Ascending aorta (tissue), 2 donors: ENCODE data around the gene CFAP97. TPM values are rescaled to one million over a fixed set of nuclear protein-coding genes. Genes with fewer than 3 reads are reported as not detected.

ENCODE experiments used
- DNase-seq, 2 donors: peaks; one replicate each; pipeline ENCODE4 v3.0.0-alpha.2; 2019; ENCODE audit warnings: low spot score in 2 of 2
- H3K27ac ChIP-seq, 2 donors: fragments of 200-600 bp; sonication (generic); one replicate each; pipeline ENCODE4 v1.5.1; 2016 to 2017; ENCODE audit warnings: mild to moderate bottlenecking in 1 of 2
- H3K27me3 ChIP-seq: fragments of 200-600 bp; sonication (generic); one replicate; pipeline ENCODE4 v1.5.1; 2017
- H3K36me3 ChIP-seq, 2 donors: fragments of 200-600 bp; sonication (generic); one replicate each; pipeline ENCODE4 v1.5.1; 2016
- H3K4me1 ChIP-seq, 2 donors: fragments of 200-600 bp; sonication (generic); one replicate each; pipeline ENCODE4 v1.5.1; 2016 to 2017; ENCODE audit warnings: mild to moderate bottlenecking in 1 of 2
- H3K4me3 ChIP-seq, 2 donors: fragments of 200-600 bp; sonication (generic); one replicate each; pipeline ENCODE4 v1.5.1; 2016 to 2017; ENCODE audit warnings: mild to moderate bottlenecking in 1 of 2
- H3K9me3 ChIP-seq, 2 donors: fragments of 200-600 bp; sonication (generic); one replicate each; pipeline ENCODE4 v1.5.1; 2016
- intact Hi-C: fragments of 100-400 bp; cut with DNase I; formaldehyde crosslinking; loops from one replicate; pipeline ENCODE4 v1.15.1; 2023
- total RNA-seq: library from RNA; depleted of rRNA; stranded (reverse); fragments of >200 nt; gene quantifications from one replicate; pipeline ENCODE4 v1.1.0, GENCODE V29; 2016
- TF ChIP-seq, protein P1 (sequence below), 3 experiments: fragments of 200-600 bp in 2 of 3; fragments of 450-650 bp in 1 of 3; sonication (generic) in 2 of 3; IDR thresholded peaks; one replicate each; pipeline ENCODE4 v1.5.1; 2016 to 2019; ENCODE audit warnings: antibody characterized with exemption in 3 of 3, mild to moderate bottlenecking in 1 of 3, moderate library complexity in 1 of 3

Gene CFAP97
- 27.7 TPM for total RNA-seq

DNA sequence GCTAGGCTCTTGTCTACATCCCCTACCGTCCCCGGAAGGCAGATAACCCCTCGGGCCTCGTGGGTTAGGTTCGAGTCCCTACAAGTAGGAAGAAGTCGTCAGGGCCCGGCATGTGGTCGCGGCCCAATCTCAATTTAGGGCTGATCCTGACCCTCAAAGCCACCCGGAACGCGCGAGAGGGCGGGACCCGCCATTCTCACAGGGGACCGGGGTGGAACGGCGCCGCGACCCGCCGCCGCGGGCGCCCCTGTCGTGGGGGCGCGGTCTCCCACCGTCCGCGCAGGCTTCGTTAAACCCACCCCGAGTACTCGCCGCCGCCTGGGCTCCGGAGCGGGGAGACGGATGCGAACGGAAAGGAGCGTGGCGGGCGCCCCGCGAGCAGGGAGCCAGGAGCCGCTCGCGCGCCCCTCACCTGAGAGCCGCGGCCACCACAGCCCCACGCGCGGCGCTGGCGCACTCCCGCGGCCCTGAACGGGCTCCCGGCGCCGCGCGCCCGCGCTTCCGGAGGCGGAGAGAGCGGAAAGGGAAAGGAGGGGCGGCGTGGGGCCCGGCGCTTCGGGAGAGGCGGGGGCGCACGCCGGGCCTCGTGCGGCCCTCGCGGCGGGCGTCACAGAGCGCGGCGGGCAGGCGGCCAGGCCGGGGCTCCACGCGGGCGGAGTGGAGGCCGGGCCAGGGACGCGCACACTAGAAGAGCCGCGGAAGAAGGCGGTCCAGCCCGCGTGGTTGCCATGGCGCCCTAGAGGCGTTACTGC is at the start of gene CFAP97:
TSS of gene CFAP97 (minus strand) at position 515 of the 752 bp plus-strand sequence. CDS start 12,804 bp downstream, outside the sequence.
- Histone ChIP-seq H3K4me3 (peak within 1 kb of the TSS; percentile 77 to 83), H3K27me3 (no peaks in the 10 kb centered on the region), H3K4me1 (peaks cover 2 to 20% of the 10 kb centered on the region in 2 donors), H3K27ac (peak within 1 kb of the TSS; percentile 99), H3K36me3 (no peaks in the 10 kb centered on the region), H3K9me3 (no peaks in the 10 kb centered on the region)
- TF ChIP-seq, protein P1, sequence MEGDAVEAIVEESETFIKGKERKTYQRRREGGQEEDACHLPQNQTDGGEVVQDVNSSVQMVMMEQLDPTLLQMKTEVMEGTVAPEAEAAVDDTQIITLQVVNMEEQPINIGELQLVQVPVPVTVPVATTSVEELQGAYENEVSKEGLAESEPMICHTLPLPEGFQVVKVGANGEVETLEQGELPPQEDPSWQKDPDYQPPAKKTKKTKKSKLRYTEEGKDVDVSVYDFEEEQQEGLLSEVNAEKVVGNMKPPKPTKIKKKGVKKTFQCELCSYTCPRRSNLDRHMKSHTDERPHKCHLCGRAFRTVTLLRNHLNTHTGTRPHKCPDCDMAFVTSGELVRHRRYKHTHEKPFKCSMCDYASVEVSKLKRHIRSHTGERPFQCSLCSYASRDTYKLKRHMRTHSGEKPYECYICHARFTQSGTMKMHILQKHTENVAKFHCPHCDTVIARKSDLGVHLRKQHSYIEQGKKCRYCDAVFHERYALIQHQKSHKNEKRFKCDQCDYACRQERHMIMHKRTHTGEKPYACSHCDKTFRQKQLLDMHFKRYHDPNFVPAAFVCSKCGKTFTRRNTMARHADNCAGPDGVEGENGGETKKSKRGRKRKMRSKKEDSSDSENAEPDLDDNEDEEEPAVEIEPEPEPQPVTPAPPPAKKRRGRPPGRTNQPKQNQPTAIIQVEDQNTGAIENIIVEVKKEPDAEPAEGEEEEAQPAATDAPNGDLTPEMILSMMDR (IDR thresholded peaks at IDR 0.05) = no peak
- peak; percentile 69 to 95 for DNase-seq
- intact Hi-C loops = loop anchor here (2.0 to 10.0 kb wide), 4 partner anchors 221 to 991 kb away; partner anchors contain the start of genes CCDC110, CYP4V2 and UFSP2

DNA sequence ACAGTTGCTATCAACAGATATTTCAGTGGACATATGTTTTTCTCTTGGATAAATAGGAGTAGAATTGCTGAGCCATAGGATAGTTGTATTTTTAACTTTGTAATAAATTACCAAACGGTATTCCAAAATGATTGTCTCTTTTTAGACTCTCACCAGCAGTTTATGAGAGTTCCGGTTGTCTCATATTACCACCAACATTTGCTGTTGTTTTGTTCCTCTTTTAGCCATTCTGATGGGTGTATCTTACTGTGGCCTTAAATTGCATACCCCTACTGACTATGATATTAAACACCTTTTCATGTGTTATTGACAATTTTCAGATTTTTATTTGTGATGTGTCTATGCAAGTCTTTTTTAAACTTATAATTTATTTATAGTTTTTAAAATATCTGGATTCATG is 45.3 kb upstream of the CFAP97 start:
- H3K27ac ChIP-seq = no peak overlapping the region
- no peak for DNase-seq
- intact Hi-C loops = no loop called here
- TF ChIP-seq, protein P1 (IDR thresholded peaks at IDR 0.05) = no peak
- H3K9me3 ChIP-seq = no peaks in the 10 kb centered on the region
- no peaks in the 10 kb centered on the region for H3K36me3 ChIP-seq
- H3K4me1 ChIP-seq = peaks cover 3 to 28% of the 10 kb centered on the region in 2 donors
- no peaks in the 10 kb centered on the region for H3K27me3 ChIP-seq
- no peak overlapping the region for H3K4me3 ChIP-seq

DNA sequence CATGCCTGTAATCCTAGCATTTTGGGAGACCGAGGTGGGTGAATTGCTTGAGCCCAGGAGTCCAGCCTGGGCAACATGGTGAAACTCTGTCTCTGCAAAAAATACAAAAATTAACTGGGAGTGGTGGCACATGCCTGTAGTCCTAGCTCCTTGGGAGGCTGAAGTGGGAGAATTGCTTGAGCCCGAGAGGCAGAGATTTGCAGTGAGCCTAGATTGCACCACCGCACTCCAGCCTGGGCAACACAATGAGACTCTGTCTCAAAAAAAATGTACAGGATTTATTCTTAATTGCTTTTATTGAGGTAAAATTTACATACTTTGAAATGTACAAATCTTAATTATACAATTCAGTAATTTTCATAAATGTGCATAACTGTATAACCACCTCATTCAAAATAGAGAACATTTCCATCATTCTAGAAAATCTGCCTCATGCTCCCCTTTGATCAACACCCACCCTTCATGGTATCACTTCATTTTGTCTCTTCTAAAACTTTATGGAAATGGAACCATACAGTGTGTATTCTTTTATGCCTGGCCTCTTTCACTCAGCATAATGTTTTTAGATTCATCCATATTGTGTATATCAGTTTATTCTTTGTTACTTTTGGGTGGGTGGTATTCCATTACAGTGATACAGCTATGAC is 44.7 kb upstream of the CFAP97 start:
- intact Hi-C loops = no loop called here
- DNase-seq = no peak
- peak overlapping the region in 1 of 2 donors; percentile 43 for H3K27ac ChIP-seq
- TF ChIP-seq, protein P1 (IDR thresholded peaks at IDR 0.05) = no peak
- no peaks in the 10 kb centered on the region for H3K36me3 ChIP-seq
- H3K27me3 ChIP-seq = no peaks in the 10 kb centered on the region
- H3K4me1 ChIP-seq = peaks cover 6 to 28% of the 10 kb centered on the region in 2 donors
- H3K9me3 ChIP-seq = no peaks in the 10 kb centered on the region
- no peak overlapping the region for H3K4me3 ChIP-seq

DNA sequence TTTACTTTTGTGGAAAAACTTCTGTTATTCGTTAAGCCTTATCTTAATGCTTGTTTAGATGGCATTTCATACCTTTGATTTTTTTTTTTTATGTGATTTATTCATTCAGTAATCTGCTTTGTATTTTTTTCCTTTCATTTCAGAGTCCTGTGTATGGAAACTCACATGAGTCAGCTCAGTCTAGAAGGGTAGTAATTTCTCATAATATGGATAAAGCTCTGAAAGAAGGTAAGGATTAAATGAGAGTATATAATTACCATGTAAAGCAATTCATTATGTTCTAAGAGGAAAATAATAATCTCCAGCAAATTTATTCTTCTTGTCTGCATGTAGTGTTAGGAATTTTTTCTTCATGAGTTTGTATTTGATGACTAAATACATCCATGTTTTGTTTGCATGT is 43.4 kb upstream of the CFAP97 start:
- no peak for DNase-seq
- Histone ChIP-seq H3K27ac (peak overlapping the region; percentile 37 to 43), H3K9me3 (no peaks in the 10 kb centered on the region), H3K4me3 (no peak overlapping the region), H3K4me1 (peaks cover 6 to 29% of the 10 kb centered on the region in 2 donors), H3K27me3 (no peaks in the 10 kb centered on the region), H3K36me3 (no peaks in the 10 kb centered on the region)
- TF ChIP-seq, protein P1 (IDR thresholded peaks at IDR 0.05) = no peak
- intact Hi-C loops = no loop called here

DNA sequence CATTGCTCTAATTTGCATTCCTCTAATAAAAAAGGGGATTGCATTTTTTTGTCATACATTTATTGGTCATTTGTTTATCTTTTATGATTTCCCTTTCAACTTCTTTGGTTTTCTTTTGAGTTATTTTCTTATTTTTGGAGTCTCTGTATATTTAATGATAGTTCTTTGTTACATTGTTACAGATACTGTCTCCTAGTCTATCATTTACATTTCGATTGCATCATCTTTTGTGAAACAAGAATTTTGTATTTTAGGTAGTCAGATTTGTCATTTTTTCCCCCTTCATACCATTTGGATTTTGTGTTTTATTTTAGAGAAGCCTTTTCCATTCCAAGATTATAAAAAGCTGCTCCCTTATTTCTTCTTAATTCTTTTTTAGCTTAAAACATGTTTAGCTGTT is 42.7 kb upstream of the CFAP97 start:
- Histone ChIP-seq H3K4me1 (peaks cover 6 to 25% of the 10 kb centered on the region in 2 donors), H3K27me3 (no peaks in the 10 kb centered on the region), H3K4me3 (no peak overlapping the region), H3K9me3 (no peaks in the 10 kb centered on the region), H3K36me3 (no peaks in the 10 kb centered on the region), H3K27ac (peak overlapping the region in 1 of 2 donors; percentile 43)
- TF ChIP-seq, protein P1 (IDR thresholded peaks at IDR 0.05) = no peak
- intact Hi-C loops = no loop called here
- no peak for DNase-seq
